GM12891 (cell line): Measurements from ENCODE around the gene CTNNA2.

Source experiments
- POLR2A ChIP-seq: IDR thresholded peaks from 2 replicates; pipeline ENCODE4 v1.6.1; 2011; ENCODE audit warnings: low read depth, low read length, control low read depth
- POLR2AphosphoS5 ChIP-seq: IDR thresholded peaks from 2 replicates; pipeline ENCODE4 v1.6.1; 2011; ENCODE audit warnings: low read depth, low read length, control low read depth
- TAF1 ChIP-seq: IDR thresholded peaks from 2 replicates; pipeline ENCODE4 v1.6.1; 2011; ENCODE audit warnings: low read depth, low read length, control low read depth

GRCh38 chr2:79564065-79564464 is 51.2 kb downstream of the CTNNA2 start:
- TF ChIP-seq POLR2A = no peak
- no peak for TF ChIP-seq POLR2AphosphoS5
- no peak for TF ChIP-seq TAF1
